Osteoblast (primary cell): ENCODE data around the gene LAMTOR4. TPM values are rescaled to one million over a fixed set of nuclear protein-coding genes. Genes with fewer than 3 reads are reported as not detected.
"Not testable (repeated sequence)": the region's sequence is repeated elsewhere in the genome, so short reads cannot be mapped to it uniquely, and the experiment has no call there.

Source experiments
- DNase-seq: peaks from one replicate; pipeline ENCODE4 v3.0.0; 2011; ENCODE audit warnings: low spot score, mixed read lengths; ENCODE audit not compliant: insufficient read length; ENCODE audit errors: missing footprints
- H2AFZ ChIP-seq: 2 replicates; pipeline ENCODE4 v1.6.0; 2011; ENCODE audit warnings: mild to moderate bottlenecking, low read length
- H3K27ac ChIP-seq: 2 replicates; pipeline ENCODE4 v1.5.1; 2011; ENCODE audit warnings: mild to moderate bottlenecking, low read depth, low read length, moderate library complexity
- H3K27me3 ChIP-seq: 2 replicates; pipeline ENCODE4 v1.6.0; 2012; ENCODE audit warnings: mild to moderate bottlenecking, control low read depth, inconsistent platforms, low read length, moderate library complexity; ENCODE audit not compliant: insufficient read depth
- H3K36me3 ChIP-seq: 2 replicates; pipeline ENCODE4 v1.5.1; 2011; ENCODE audit warnings: mild to moderate bottlenecking, low read length, control low read depth, moderate library complexity; ENCODE audit not compliant: insufficient read depth
- H3K4me1 ChIP-seq: 2 replicates; pipeline ENCODE4 v1.5.1; 2011; ENCODE audit warnings: mild to moderate bottlenecking, low read length, control low read depth, moderate library complexity; ENCODE audit not compliant: insufficient read depth
- H3K4me2 ChIP-seq: 2 replicates; pipeline ENCODE4 v1.6.0; 2011; ENCODE audit warnings: mild to moderate bottlenecking, low read length; ENCODE audit not compliant: insufficient read depth
- H3K4me3 ChIP-seq: fragments of 200-600 bp; sonication (generic); 3 replicates; pipeline ENCODE4 v1.5.1; 2012; ENCODE audit warnings: mild to moderate bottlenecking, low read length, inconsistent platforms; ENCODE audit not compliant: insufficient read depth
- H3K79me2 ChIP-seq: 2 replicates; pipeline ENCODE4 v1.6.0; 2012; ENCODE audit warnings: mild to moderate bottlenecking, low read length, control low read depth, inconsistent platforms; ENCODE audit not compliant: insufficient read depth
- H3K9me3 ChIP-seq: 2 replicates; pipeline ENCODE4 v1.5.1; 2011; ENCODE audit warnings: low read depth, low read length, control low read depth
- H4K20me1 ChIP-seq: 2 replicates; pipeline ENCODE4 v1.6.0; 2012; ENCODE audit warnings: mild to moderate bottlenecking, low read length, control low read depth; ENCODE audit not compliant: insufficient read depth
- CTCF ChIP-seq: IDR thresholded peaks from 2 replicates; pipeline ENCODE4 v1.5.1; 2011; ENCODE audit warnings: mild to moderate bottlenecking, low read depth, low read length, moderate library complexity; ENCODE audit errors: extremely low read depth
- total RNA-seq: library from RNA; depleted of rRNA; stranded (reverse); fragments of >200 nt; gene quantifications from 2 replicates; pipeline ENCODE4 v1.2.3, GENCODE V29; 2012

The LAMTOR4 gene
- total RNA-seq, 1 donor, result 63.7 TPM

- Histone ChIP-seq H3K4me2 (peak overlapping the region; percentile 98), H3K27ac (peak overlapping the region; percentile 92), H3K4me1 (peaks cover 7% of the 10 kb centered on the region), H3K36me3 (peaks cover 10% of the 10 kb centered on the region), H3K4me3 (peak overlapping the region; percentile 98), H3K27me3 (peaks cover 3% of the 10 kb centered on the region), H4K20me1 (no peaks in the 10 kb centered on the region), H2AFZ (peak overlapping the region; percentile 91), H3K79me2 (peaks cover 5% of the 10 kb centered on the region), H3K9me3 (no peaks in the 10 kb centered on the region)
- DNase-seq, result peak; percentile 63
- TF ChIP-seq CTCF, result no peak
These were observed 20.7 kb upstream of the LAMTOR4 start for GRCh38 chr7:100127866-100128636.

- no peak overlapping the region for H3K4me3 ChIP-seq
- H3K79me2 ChIP-seq, result peaks cover 5% of the 10 kb centered on the region
- peak overlapping the region; percentile 98 for H3K4me2 ChIP-seq
- no peaks in the 10 kb centered on the region for H4K20me1 ChIP-seq
- H3K27me3 ChIP-seq, result peaks cover 3% of the 10 kb centered on the region
- TF ChIP-seq CTCF, result no peak
- no peak for DNase-seq
- H3K36me3 ChIP-seq, result peaks cover 10% of the 10 kb centered on the region
- H3K4me1 ChIP-seq, result peaks cover 7% of the 10 kb centered on the region
- no peak overlapping the region for H3K27ac ChIP-seq
- H2AFZ ChIP-seq, result no peak overlapping the region
- H3K9me3 ChIP-seq, result no peaks in the 10 kb centered on the region
These were observed 20.1 kb upstream of the LAMTOR4 start for GRCh38 chr7:100128637-100128963.

DNA sequence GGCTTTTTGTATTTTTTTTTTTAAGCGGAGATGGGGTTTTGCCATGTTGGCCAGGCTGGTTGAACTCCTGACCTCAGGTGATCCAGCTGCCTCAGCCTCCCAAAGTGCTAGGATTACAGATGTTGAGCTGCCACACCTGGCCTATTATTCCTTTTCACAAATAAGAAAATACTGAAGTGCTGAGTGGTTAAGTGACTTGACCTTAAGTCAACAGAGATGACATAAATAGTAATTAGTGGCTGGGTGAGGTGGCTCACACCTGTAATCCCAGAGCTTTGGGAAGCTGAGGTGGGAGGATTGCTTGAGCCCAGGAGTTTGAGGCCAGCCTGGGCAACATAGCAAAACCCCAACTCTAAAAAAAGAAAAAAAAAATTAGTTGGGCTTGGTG lies 18.5 kb upstream of the LAMTOR4 start:
- not testable (repeated sequence) for H3K36me3 ChIP-seq, H3K4me2 ChIP-seq, H3K79me2 ChIP-seq, H3K9me3 ChIP-seq, H4K20me1 ChIP-seq, H2AFZ ChIP-seq, H3K27me3 ChIP-seq, H3K27ac ChIP-seq, H3K4me1 ChIP-seq, DNase-seq, H3K4me3 ChIP-seq

DNA sequence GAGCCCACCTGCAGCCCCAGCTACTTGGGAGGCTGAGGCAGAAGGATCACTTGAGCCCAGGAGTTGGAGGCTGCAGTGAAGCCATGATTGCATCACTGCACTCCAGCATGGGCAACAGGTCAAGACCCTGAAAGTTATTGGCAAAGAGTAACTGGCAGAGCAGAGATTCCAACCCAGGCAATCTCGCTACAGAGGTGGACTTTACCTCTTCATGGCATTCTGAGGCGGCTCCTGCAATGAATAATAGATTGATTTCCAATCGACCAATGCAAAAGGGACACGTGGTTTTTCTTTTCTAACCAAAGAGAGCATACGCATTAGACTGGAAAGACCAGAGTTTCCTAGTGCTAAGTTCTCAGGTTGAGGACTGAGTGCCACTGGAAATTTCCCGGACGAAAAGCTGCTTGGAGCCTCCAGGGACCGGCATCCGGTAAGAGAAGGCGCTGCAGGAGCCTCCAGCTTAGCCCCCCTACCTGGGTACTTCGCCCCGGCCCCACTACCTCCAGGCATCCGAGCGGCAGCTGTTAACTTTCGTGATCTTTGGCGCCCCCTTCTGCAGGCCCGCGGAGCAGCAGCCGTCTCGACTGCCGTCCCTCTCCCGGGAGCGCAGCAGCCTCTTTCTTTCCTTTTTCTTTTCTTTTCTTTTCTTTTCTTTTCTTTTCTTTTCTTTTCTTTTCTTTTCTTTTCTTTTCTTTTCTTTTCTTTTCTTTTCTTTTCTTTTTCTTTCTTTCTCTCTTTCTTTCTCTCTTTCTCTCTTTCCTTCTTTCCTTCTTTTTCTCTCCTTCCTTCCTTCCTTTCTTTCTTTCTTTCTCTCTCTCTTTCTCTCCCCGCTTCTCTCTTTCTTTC lies 17.9 kb upstream of the LAMTOR4 start:
- peak; percentile 74 for TF ChIP-seq CTCF
- peaks cover 7% of the 10 kb centered on the region for H3K4me1 ChIP-seq
- H3K27ac ChIP-seq, result no peak overlapping the region
- H3K27me3 ChIP-seq, result peaks cover 3% of the 10 kb centered on the region
- H3K4me2 ChIP-seq, result peak overlapping the region; percentile 81
- H2AFZ ChIP-seq, result peak overlapping the region; percentile 87
- no peaks in the 10 kb centered on the region for H4K20me1 ChIP-seq
- H3K79me2 ChIP-seq, result peaks cover 5% of the 10 kb centered on the region
- peak overlapping the region; percentile 52 for H3K4me3 ChIP-seq
- no peaks in the 10 kb centered on the region for H3K9me3 ChIP-seq
- DNase-seq, result peak; percentile 93
- H3K36me3 ChIP-seq, result no peaks in the 10 kb centered on the region
